ENCODE results near the gene DCP2. TPM values are rescaled to one million over a fixed set of nuclear protein-coding genes. Genes with fewer than 3 reads are reported as not detected.

The DCP2 gene
- total and polyA plus RNA-seq, 10 of the 15 experiments (the other 5 are each of a cell fraction or from before 2014, with no cell fraction given): 23.4 to 81.6 (median 47.4) TPM

DNA sequence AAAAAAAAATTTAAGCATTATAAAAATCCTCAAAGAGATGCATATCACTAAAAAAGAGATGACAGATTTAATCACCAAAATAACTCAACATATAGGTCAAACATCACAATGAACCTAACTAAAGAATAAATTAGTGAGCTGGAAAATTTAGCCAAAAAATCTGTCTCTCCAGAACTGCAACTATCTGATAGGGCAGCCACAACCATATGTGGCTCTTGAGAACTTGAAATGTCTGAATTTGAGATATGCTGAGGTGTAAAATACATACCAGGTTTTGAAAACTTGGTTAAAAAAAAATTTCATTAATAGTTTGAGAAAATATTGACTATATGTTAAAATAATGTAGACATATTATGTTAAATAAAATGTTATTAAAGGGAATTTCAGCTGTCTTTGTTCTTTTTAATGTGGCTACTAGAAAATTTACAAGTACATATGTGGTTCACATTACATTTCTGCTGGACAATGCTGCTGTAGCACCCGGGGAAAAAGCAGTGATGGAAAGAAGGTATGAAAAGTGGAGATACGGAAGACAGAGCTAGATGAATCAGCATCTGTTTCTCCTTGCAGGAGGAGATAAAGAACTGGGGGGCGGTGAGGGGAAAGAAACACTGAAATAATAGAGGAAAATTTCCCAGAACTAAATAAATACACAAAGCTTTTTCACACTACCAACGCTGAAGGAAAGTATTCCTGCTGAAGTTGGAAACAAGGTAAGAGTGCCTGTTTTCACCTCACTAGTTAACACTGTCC lies 66.1 kb downstream of the DCP2 start:
- DNase-seq (ENCODE audit: low read depth, low spot score): no peak
- H3K4me3 ChIP-seq: no peak overlapping the region
- in situ Hi-C loops (cut with MboI): no loop called here
- WGBS (ENCODE audit: insufficient coverage, insufficient replicate concordance, low lambda C conversion rate, missing lambda C conversion rate): 55% methylated on average over 4 of the region's 4 CpGs
- no peaks in the 10 kb centered on the region for H3K9me3 ChIP-seq (replicated peaks; ENCODE audit: control insufficient read depth, insufficient read depth, low read length)
- no peak overlapping the region for H3K9ac ChIP-seq (ENCODE audit: control insufficient read depth, insufficient read depth, low read length)
- CTCF ChIA-PET: interaction anchor here (0.7 to 0.9 kb wide), 2 partner anchors 22 to 561 kb away, joined by 3 read pairs; no protein-coding TSS in a partner anchor
- no peaks in the 10 kb centered on the region for H3K79me2 ChIP-seq (ENCODE audit: control insufficient read depth, insufficient read depth, low read length)
- H3K4me1 ChIP-seq (ENCODE audit: control insufficient read depth, insufficient read depth, low read length): peaks cover 4% of the 10 kb centered on the region
- no peak for FAIRE-seq
- SMC1A ChIA-PET (ENCODE audit: uncharacterized antibody, unreplicated experiment): interaction anchor here (0.6 to 0.7 kb wide), 2 partner anchors 9 to 198 kb away, joined by 3 read pairs; no protein-coding TSS in a partner anchor
- H4K20me1 ChIP-seq (ENCODE audit: control insufficient read depth, insufficient read depth): no peaks in the 10 kb centered on the region
- BruUV-seq (replicated peaks): no TSS peak
- RAD21 ChIA-PET (ENCODE audit: unreplicated experiment): interaction anchor here (0.7 kb wide), 1 partner anchor 563 kb away, joined by 3 read pairs; no protein-coding TSS in a partner anchor
- 0 out of 4 replicates have a peak, but pooled peaks cover 0 to 2% of the 10 kb centered on the region in 2 experiments for H3K27me3 ChIP-seq (replicated peaks in 1 of 2; ENCODE audit: control insufficient read depth in 2 of 2, insufficient read depth in 2 of 2, low read length in 1 of 2)
- H3K27ac ChIP-seq (ENCODE audit: control insufficient read depth, insufficient read depth): no peak overlapping the region
- H2AFZ ChIP-seq (ENCODE audit: control insufficient read depth, low read depth, low read length): no peak overlapping the region
- POLR2A ChIA-PET: no interaction called here
- intact Hi-C loops (cut with micrococcal nuclease; ENCODE audit: unreplicated experiment): loop anchor here (10.0 kb wide), 1 partner anchor 462 kb away; no protein-coding TSS in a partner anchor
- H3K36me3 ChIP-seq (ENCODE audit: control insufficient read depth in 2 of 2, insufficient read depth in 2 of 2, low read length in 1 of 2): no peaks in the 10 kb centered on the region
- no peak overlapping the region for H3K4me2 ChIP-seq (ENCODE audit: control insufficient read depth, insufficient read depth)
- ATAC-seq: no peak
- TF ChIP-seq IKZF2 (IDR thresholded peaks at IDR 0.05) (no peak), ZNF274 (IDR thresholded peaks at IDR 0.05; ENCODE audit: insufficient read depth, insufficient read length) (no peak), ASH2L (IDR thresholded peaks at IDR 0.05; ENCODE audit: borderline replicate concordance, low read depth) (no peak), ETV6 (conservative IDR thresholded peaks at IDR 0.05 in 1 of 2, IDR thresholded peaks at IDR 0.05 in 1 of 2; ENCODE audit: borderline replicate concordance in 1 of 2, low read depth in 1 of 2) (no peak), HDGF (IDR thresholded peaks at IDR 0.05) (no peak), HDAC6 (IDR thresholded peaks at IDR 0.05; ENCODE audit: unreplicated experiment) (no peak)
- TF ChIP-seq, protein P1, sequence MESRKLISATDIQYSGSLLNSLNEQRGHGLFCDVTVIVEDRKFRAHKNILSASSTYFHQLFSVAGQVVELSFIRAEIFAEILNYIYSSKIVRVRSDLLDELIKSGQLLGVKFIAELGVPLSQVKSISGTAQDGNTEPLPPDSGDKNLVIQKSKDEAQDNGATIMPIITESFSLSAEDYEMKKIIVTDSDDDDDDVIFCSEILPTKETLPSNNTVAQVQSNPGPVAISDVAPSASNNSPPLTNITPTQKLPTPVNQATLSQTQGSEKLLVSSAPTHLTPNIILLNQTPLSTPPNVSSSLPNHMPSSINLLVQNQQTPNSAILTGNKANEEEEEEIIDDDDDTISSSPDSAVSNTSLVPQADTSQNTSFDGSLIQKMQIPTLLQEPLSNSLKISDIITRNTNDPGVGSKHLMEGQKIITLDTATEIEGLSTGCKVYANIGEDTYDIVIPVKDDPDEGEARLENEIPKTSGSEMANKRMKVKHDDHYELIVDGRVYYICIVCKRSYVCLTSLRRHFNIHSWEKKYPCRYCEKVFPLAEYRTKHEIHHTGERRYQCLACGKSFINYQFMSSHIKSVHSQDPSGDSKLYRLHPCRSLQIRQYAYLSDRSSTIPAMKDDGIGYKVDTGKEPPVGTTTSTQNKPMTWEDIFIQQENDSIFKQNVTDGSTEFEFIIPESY (IDR thresholded peaks at IDR 0.05): no peak
- TF ChIP-seq, protein P2, sequence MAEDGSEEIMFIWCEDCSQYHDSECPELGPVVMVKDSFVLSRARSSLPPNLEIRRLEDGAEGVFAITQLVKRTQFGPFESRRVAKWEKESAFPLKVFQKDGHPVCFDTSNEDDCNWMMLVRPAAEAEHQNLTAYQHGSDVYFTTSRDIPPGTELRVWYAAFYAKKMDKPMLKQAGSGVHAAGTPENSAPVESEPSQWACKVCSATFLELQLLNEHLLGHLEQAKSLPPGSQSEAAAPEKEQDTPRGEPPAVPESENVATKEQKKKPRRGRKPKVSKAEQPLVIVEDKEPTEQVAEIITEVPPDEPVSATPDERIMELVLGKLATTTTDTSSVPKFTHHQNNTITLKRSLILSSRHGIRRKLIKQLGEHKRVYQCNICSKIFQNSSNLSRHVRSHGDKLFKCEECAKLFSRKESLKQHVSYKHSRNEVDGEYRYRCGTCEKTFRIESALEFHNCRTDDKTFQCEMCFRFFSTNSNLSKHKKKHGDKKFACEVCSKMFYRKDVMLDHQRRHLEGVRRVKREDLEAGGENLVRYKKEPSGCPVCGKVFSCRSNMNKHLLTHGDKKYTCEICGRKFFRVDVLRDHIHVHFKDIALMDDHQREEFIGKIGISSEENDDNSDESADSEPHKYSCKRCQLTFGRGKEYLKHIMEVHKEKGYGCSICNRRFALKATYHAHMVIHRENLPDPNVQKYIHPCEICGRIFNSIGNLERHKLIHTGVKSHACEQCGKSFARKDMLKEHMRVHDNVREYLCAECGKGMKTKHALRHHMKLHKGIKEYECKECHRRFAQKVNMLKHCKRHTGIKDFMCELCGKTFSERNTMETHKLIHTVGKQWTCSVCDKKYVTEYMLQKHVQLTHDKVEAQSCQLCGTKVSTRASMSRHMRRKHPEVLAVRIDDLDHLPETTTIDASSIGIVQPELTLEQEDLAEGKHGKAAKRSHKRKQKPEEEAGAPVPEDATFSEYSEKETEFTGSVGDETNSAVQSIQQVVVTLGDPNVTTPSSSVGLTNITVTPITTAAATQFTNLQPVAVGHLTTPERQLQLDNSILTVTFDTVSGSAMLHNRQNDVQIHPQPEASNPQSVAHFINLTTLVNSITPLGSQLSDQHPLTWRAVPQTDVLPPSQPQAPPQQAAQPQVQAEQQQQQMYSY (CRISPR knock-in tag; IDR thresholded peaks at IDR 0.05): no peak
- TF ChIP-seq, protein P3, sequence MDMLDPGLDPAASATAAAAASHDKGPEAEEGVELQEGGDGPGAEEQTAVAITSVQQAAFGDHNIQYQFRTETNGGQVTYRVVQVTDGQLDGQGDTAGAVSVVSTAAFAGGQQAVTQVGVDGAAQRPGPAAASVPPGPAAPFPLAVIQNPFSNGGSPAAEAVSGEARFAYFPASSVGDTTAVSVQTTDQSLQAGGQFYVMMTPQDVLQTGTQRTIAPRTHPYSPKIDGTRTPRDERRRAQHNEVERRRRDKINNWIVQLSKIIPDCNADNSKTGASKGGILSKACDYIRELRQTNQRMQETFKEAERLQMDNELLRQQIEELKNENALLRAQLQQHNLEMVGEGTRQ (IDR thresholded peaks at IDR 0.05; ENCODE audit: borderline replicate concordance, low read depth, low read length): no peak
- TF ChIP-seq, protein P4, sequence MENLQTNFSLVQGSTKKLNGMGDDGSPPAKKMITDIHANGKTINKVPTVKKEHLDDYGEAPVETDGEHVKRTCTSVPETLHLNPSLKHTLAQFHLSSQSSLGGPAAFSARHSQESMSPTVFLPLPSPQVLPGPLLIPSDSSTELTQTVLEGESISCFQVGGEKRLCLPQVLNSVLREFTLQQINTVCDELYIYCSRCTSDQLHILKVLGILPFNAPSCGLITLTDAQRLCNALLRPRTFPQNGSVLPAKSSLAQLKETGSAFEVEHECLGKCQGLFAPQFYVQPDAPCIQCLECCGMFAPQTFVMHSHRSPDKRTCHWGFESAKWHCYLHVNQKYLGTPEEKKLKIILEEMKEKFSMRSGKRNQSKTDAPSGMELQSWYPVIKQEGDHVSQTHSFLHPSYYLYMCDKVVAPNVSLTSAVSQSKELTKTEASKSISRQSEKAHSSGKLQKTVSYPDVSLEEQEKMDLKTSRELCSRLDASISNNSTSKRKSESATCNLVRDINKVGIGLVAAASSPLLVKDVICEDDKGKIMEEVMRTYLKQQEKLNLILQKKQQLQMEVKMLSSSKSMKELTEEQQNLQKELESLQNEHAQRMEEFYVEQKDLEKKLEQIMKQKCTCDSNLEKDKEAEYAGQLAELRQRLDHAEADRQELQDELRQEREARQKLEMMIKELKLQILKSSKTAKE (IDR thresholded peaks at IDR 0.05; ENCODE audit: low read depth, poor library complexity, severe bottlenecking): no peak
